Measurements from ENCODE around the gene IFT57.
"Not testable (repeated sequence)": the region's sequence is repeated elsewhere in the genome, so short reads cannot be mapped to it uniquely, and the experiment has no call there.

IFT57 gene

GRCh38 chr3:108156312-108156853 is 65.8 kb downstream of the IFT57 start:
- DNase-seq, result no peak

GRCh38 chr3:108155642-108156041 is 66.6 kb downstream of the IFT57 start:
- DNase-seq, result not testable (repeated sequence)

- peak; percentile 45 for DNase-seq
Observed at GRCh38 chr3:108153451-108153981, 68.7 kb downstream of the IFT57 start.

GRCh38 chr3:108152274-108152673 is 70.0 kb downstream of the IFT57 start:
- no peak for DNase-seq

- DNase-seq, result no peak
Observed at GRCh38 chr3:108150200-108150599, 72.0 kb downstream of the IFT57 start.

GRCh38 chr3:108146139-108146538 is 76.1 kb downstream of the IFT57 start:
- no peak for DNase-seq

- no peak for DNase-seq
Observed at GRCh38 chr3:108145578-108145977, 76.6 kb downstream of the IFT57 start.

GRCh38 chr3:108137460-108137814 is 84.8 kb downstream of the IFT57 start:
- no peak for DNase-seq

GRCh38 chr3:108136561-108137459 is 85.4 kb downstream of the IFT57 start:
- DNase-seq, result no peak

- no peak for DNase-seq
Observed at GRCh38 chr3:108134555-108134880, 87.7 kb downstream of the IFT57 start.

- DNase-seq, result no peak
Observed at GRCh38 chr3:108133858-108134554, 88.2 kb downstream of the IFT57 start.

- no peak for DNase-seq
Observed at GRCh38 chr3:108133048-108133369, 89.2 kb downstream of the IFT57 start.

GRCh38 chr3:108131475-108132134 is 90.6 kb downstream of the IFT57 start:
- DNase-seq, result no peak

- DNase-seq, result no peak
Observed at GRCh38 chr3:108130701-108131474, 91.3 kb downstream of the IFT57 start.

- no peak for DNase-seq
Observed at GRCh38 chr3:108130236-108130635, 92.0 kb downstream of the IFT57 start.

- DNase-seq, result peak; percentile 54
Observed at GRCh38 chr3:108127301-108127988, 94.8 kb downstream of the IFT57 start.

- no peak for DNase-seq
Observed at GRCh38 chr3:108126348-108126747, 95.9 kb downstream of the IFT57 start.

GRCh38 chr3:108125550-108126071 is 96.6 kb downstream of the IFT57 start:
- DNase-seq, result peak; percentile 63

- no peak for DNase-seq
Observed at GRCh38 chr3:108125153-108125543, 97.1 kb downstream of the IFT57 start.

GRCh38 chr3:108124337-108125152 is 97.7 kb downstream of the IFT57 start:
- peak; percentile 78 for DNase-seq

GRCh38 chr3:108123326-108123725 is 98.9 kb downstream of the IFT57 start:
- no peak for DNase-seq
